ENCODE measurements around the gene ARAP2. TPM values are rescaled to one million over a fixed set of nuclear protein-coding genes. Genes with fewer than 3 reads are reported as not detected.
A peak's percentile ranks its signal among the peaks of the same experiment; 100 is the strongest.

ARAP2 gene
- total RNA-seq, 1 donor from 2014 or later, result 59.1 TPM

DNA sequence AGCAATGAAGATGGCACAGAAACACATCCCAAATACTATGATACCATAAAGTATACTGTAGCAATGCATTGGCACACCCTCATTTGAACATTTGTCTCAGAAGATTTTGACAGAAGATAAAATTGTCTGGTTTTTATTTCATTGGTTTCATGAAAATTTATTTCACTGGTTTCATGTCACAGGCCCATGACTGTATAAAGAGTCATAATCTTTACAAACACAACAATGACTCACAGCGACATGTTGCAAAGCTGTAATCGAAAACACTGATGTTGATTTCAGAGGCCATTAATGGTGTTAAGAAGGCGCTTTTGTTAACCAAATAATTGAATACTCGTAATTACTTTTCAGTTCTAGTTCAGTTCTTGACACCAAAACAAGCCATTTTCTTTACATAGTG, 29.0 kb upstream of the ARAP2 start:
- POLR2A ChIA-PET, result no interaction called here
- no peaks in the 10 kb centered on the region for H3K36me3 Mint-ChIP-seq (ENCODE audit: low read depth)
- DNase-seq (no peak), ATAC-seq (ENCODE audit: low read depth) (no peak)
- no peak for TF ChIP-seq CTCF (IDR thresholded peaks at IDR 0.05)
- H3K4me3 Mint-ChIP-seq, result no peak overlapping the region
- H3K9me3 Mint-ChIP-seq, result no peaks in the 10 kb centered on the region
- no peak overlapping the region for H3K27ac Mint-ChIP-seq
- CTCF ChIA-PET, result no interaction called here
- H3K4me1 Mint-ChIP-seq, result peaks cover 2% of the 10 kb centered on the region
- intact Hi-C loops (cut with micrococcal nuclease), result no loop called here
- H3K27me3 Mint-ChIP-seq, result no peaks in the 10 kb centered on the region

DNA sequence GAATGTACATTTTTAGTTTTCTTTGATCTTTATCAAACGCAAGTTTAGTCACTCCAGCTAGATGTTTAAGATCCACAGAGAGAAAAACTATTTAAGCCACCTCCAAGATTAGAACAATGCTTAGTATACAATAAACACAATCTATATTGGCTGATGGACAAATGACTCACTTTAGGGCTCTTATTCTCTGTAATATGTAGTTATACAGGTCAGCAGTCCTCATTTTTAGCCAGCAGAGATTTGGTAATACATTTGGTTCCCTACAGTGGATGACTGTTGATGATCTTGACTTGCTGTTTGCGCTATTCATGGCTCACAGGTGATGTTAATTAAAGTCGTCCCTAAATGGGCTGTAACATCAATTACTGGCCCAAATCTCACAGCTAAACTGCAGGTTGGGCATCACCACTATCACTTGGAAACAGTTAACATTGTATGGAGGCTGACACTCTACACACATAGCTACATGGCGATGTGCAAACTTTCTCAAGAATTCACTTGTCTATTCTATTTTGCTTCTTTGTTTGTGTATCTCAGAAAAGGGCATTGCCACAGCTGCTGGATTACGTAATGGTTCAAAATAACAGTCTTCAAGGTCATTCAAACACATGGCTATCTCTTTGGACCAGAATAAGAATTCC, 25.3 kb upstream of the ARAP2 start:
- peaks cover 5% of the 10 kb centered on the region for H3K4me1 Mint-ChIP-seq
- no peaks in the 10 kb centered on the region for H3K36me3 Mint-ChIP-seq (ENCODE audit: low read depth)
- no peak overlapping the region for H3K27ac Mint-ChIP-seq
- no peaks in the 10 kb centered on the region for H3K27me3 Mint-ChIP-seq
- no peak overlapping the region for H3K4me3 Mint-ChIP-seq
- CTCF ChIA-PET, result no interaction called here
- DNase-seq, result no peak
- ATAC-seq (ENCODE audit: low read depth), result no peak
- H3K9me3 Mint-ChIP-seq, result no peaks in the 10 kb centered on the region
- intact Hi-C loops (cut with micrococcal nuclease), result loop anchor here (2.0 kb wide), 1 partner anchor 15 kb away; no protein-coding TSS in a partner anchor
- no peak for TF ChIP-seq CTCF (IDR thresholded peaks at IDR 0.05)
- POLR2A ChIA-PET, result no interaction called here

- Mint-ChIP-seq H3K4me1 (peaks cover 5% of the 10 kb centered on the region), H3K27ac (no peak overlapping the region), H3K9me3 (no peaks in the 10 kb centered on the region), H3K4me3 (no peak overlapping the region), H3K27me3 (no peaks in the 10 kb centered on the region), H3K36me3 (ENCODE audit: low read depth) (no peaks in the 10 kb centered on the region)
- ATAC-seq (ENCODE audit: low read depth) (peak; percentile 42), DNase-seq (no peak)
- intact Hi-C loops (cut with micrococcal nuclease), result loop anchor here (2.0 kb wide), 1 partner anchor 16 kb away; no protein-coding TSS in a partner anchor
- CTCF ChIA-PET, result no interaction called here
- POLR2A ChIA-PET, result interaction anchor here (1.7 kb wide), 1 partner anchor 25 kb away, joined by 4 read pairs; the partner anchor contains the start of gene ARAP2
- no peak for TF ChIP-seq CTCF (IDR thresholded peaks at IDR 0.05)
Measured at GRCh38 chr4:36269101-36269500, 24.8 kb upstream of the ARAP2 start.

GRCh38 chr4:36267486-36268268, 23.4 kb upstream of the ARAP2 start:
- Mint-ChIP-seq H3K27me3 (no peaks in the 10 kb centered on the region), H3K36me3 (ENCODE audit: low read depth) (no peaks in the 10 kb centered on the region), H3K4me1 (peaks cover 5% of the 10 kb centered on the region), H3K9me3 (no peaks in the 10 kb centered on the region), H3K4me3 (no peak overlapping the region), H3K27ac (no peak overlapping the region)
- ChIA-PET POLR2A (interaction anchor here (0.9 to 1.7 kb wide), 2 partner anchors 17 to 24 kb away, joined by 3 to 4 read pairs; partner anchors contain the start of gene ARAP2), CTCF (no interaction called here)
- no peak for TF ChIP-seq CTCF (IDR thresholded peaks at IDR 0.05)
- intact Hi-C loops (cut with micrococcal nuclease), result loop anchor here (2.0 kb wide), 1 partner anchor 17 kb away; no protein-coding TSS in a partner anchor
- ATAC-seq (ENCODE audit: low read depth) (no peak), DNase-seq (no peak)

- CTCF ChIA-PET, result no interaction called here
- ATAC-seq (ENCODE audit: low read depth), result no peak
- TF ChIP-seq CTCF (IDR thresholded peaks at IDR 0.05), result no peak
- no peaks in the 10 kb centered on the region for H3K27me3 Mint-ChIP-seq
- POLR2A ChIA-PET, result no interaction called here
- intact Hi-C loops (cut with micrococcal nuclease), result no loop called here
- peaks cover 4% of the 10 kb centered on the region for H3K4me1 Mint-ChIP-seq
- DNase-seq, result no peak
- H3K36me3 Mint-ChIP-seq (ENCODE audit: low read depth), result no peaks in the 10 kb centered on the region
- no peaks in the 10 kb centered on the region for H3K9me3 Mint-ChIP-seq
- no peak overlapping the region for H3K27ac Mint-ChIP-seq
- H3K4me3 Mint-ChIP-seq, result no peak overlapping the region
Measured at GRCh38 chr4:36264207-36264826, 20.0 kb upstream of the ARAP2 start.
